ENCODE data around the gene PTCRA.
A peak's percentile ranks its signal among the peaks of the same experiment; 100 is the strongest.
"Not testable (repeated sequence)": the region's sequence is repeated elsewhere in the genome, so short reads cannot be mapped to it uniquely, and the experiment has no call there.

Gene PTCRA

GRCh38 chr6:42904467-42904866 lies 11.4 kb upstream of the PTCRA start:
- DNase-seq, result no peak

GRCh38 chr6:42907336-42907735 lies 8.5 kb upstream of the PTCRA start:
- DNase-seq, result no peak

- no peak for DNase-seq
These were observed 6.0 kb upstream of the PTCRA start for GRCh38 chr6:42909835-42910234.

GRCh38 chr6:42911171-42912021 lies 4.5 kb upstream of the PTCRA start:
- no peak for DNase-seq

GRCh38 chr6:42914546-42914945 lies 1.3 kb upstream of the PTCRA start:
- no peak for DNase-seq

DNA sequence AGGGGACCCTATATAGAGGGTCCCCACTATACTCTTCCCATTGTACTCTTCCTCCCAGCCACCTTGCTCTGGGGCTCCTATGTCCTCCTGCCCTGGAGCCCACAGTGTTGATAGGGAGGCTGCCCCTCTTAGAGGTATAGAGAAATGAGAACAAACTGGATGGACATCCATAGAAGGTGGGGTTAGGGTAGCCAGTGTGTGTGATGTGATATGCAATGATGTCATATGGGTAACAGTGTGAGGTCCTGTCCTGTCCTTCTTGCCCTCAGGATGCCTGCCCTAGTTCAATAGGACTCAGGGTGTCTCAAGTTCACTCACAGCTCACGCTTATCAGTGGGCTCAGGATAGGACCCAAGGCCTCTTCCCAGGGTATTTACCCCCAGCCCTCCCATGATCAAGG lies 435 bp downstream of the PTCRA start:
- DNase-seq, result no peak

DNA sequence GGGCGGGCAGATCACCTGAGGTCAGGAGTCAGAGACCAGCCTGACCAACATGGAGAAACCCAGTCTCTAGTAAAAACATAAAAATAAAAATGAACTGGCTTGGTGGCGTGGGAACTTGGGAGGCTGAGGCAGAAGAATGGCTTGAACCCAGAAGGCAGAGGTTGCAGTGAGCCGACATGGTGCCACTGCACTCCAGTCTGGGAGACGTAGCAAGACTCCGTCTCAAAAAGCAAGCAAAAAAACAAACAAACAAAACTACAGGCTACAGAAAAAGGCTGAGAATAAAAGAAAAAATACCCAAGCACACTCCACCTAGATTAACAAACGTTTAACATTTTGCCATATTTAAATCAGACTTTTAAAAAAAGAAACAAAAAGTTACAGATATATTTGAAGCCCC lies 5.9 kb downstream of the PTCRA start:
- DNase-seq, result no peak

DNA sequence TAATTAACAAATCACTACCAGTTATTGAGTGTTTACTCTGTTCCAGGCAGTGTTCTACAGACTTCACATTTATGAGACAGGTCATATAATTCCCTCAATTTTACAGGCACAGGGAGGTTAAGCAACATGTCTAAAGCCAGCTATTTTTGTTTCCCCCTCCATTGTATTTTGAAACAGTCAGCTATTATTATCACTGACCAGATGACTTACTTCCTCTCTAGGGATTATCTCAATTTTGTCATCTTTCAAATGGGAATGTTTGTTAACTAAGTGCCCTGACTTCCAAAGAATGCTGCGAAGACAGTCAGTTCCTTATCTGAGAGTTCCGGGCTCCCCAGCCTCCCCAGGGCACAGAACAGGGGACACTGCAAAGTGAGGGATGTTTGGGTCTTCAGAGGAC lies 7.8 kb downstream of the PTCRA start:
- DNase-seq, result no peak

- DNase-seq, result no peak
These were observed 9.5 kb downstream of the PTCRA start for GRCh38 chr6:42925248-42925857.

- DNase-seq, result peak; percentile 98
These were observed 13.3 kb downstream of the PTCRA start, which contains the start of gene CNPY3 for GRCh38 chr6:42928986-42929820. Gene CNPY3 (plus strand): TSS chr6:42929480. CDS start chr6:42929571, 91 bp downstream.

- no peak for DNase-seq
These were observed 14.0 kb downstream of the PTCRA start for GRCh38 chr6:42929821-42930360.

DNA sequence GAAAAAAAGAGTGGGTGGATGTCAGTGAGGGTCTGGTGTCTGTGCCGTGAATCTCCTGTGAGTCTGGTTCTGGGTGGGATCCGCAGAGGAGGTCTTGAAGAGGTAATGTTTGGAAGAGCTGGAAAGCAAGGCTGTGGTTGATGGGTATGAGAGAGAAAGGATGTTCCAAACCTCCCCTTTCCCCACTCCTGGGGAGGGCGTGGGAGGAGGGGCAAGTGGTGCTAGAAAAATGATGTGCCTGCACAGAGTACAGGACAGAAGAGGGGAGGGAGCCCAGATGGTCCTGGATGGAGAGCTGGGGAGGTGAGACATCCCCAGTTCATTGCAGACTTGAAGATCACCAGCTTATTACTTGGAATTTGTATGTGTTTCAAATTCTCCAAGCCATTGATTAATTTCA lies 16.6 kb downstream of the PTCRA start:
- DNase-seq, result no peak

- DNase-seq, result no peak
These were observed 17.4 kb downstream of the PTCRA start for GRCh38 chr6:42933205-42933604.

- no peak for DNase-seq
These were observed 19.5 kb downstream of the PTCRA start for GRCh38 chr6:42935322-42935721.

GRCh38 chr6:42936398-42936797 lies 20.5 kb downstream of the PTCRA start:
- no peak for DNase-seq

DNA sequence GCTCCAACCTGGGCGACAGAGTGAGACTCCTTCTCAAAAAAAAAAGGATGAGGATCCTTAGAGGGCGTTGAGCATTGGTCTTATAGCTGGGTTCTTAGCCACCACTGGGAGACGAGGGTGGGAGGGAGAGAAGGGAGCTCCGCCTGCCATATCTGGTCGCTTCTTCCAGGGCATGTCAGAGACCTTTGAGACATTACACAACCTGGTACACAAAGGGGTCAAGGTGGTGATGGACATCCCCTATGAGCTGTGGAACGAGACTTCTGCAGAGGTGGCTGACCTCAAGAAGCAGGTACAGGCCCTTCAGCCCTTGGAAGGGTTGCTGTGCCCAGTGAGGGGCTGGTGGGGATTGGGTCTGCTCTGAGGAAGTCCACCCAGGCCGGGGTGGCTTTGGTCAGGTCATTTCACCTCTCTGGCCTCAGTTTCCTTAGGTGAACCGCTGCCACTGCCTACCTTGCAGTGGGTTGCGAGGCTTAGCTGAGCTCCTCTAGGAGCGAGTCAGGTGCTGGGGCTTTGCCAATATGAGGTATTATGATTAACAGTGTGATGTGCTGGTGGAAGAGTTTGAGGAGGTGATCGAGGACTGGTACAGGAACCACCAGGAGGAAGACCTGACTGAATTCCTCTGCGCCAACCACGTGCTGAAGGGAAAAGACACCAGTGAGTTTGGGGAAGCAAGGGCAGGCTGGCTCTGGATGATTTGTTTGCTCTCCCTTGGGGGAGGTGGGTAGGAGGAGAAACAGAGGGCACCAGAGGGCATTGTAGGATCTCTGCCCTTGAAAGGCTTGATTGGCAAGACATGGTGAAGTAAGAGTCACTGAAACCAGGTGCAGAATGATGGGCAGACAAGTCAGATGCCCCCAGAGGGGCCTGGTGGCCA lies 21.9 kb downstream of the PTCRA start:
- no peak for DNase-seq

DNA sequence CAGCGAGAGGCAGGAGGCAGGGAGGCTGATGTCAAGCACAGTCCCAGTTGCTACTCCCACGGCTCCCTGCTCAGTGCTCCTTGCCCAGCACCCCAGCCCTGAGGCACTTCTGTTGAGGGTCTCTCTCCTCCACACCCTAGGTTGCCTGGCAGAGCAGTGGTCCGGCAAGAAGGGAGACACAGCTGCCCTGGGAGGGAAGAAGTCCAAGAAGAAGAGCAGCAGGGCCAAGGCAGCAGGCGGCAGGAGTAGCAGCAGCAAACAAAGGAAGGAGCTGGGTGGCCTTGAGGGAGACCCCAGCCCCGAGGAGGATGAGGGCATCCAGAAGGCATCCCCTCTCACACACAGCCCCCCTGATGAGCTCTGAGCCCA lies 22.6 kb downstream of the PTCRA start:
- DNase-seq, result no peak

DNA sequence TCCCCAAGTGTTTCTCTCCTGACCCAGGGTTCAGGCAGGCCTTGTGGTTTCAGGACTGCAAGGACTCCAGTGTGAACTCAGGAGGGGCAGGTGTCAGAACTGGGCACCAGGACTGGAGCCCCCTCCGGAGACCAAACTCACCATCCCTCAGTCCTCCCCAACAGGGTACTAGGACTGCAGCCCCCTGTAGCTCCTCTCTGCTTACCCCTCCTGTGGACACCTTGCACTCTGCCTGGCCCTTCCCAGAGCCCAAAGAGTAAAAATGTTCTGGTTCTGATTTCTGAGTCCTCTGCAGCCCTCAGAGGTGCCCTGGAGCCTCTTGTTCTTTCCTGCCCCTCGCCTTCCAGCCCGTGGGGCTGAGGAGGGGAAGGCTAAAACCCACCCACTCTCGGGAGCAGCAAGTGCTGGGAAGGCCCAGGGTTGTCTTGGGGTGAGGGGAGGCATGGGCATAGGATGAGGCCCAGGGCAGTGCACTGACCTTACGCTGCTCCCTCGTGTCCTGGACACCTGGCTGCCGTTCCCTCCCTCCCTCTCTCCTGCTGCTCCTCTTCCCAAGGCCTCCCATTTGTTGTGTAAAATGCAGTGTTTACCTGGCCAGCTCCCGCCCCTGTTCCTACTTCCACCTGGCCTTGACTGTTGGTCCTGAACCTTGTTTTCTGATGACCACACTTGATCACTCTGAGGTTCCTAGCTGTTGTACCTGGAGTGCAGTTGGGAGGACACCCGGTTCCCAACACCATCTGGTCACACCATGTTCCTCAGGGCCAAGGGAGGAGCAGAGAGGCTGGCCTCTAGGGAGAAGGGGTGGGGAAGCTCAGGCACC lies 23.3 kb downstream of the PTCRA start:
- DNase-seq, result no peak

DNA sequence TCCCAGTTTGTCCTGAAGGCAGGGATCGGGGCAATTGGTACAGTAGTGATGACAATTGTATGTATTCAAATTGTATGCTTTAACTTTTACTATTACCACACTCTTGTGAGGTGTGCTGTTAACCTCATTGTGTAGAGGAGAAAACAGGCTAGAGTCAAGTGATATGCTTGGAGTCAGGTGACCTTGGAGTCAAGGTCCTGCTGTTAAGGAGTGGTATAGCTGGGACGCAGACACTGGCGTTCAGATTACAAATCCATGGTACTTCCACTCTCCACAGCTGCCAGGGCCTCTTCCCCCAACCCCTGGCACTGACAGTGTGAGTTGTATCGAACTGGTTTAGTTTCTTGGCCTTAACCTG lies 23.9 kb downstream of the PTCRA start:
- no peak for DNase-seq

DNA sequence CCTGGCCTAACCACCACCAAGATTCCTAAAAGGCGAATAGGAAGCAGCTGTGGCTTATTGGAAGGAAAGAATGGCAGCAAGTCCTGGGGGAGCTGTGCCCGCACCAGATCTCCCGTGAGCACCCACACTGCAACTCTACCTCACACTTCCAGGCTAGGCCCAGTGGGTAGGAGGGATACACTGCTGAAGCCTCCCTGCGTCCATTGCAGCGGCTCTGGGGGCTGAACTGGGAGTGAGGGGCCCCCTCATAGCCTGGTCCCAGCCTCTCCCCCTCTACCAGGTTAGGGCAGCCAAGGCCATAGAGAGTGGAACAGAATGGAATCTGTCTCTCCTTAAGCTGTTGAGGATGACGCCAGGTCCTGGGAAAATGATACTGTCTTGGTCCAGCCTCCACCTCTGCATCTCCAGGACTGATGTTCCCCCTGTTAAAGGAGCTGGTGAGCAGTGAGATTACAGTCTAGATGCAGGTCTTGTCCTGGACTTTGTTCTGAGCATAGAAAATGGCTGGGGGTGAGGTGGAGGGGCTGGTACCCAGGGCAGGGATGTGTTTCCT lies 24.7 kb downstream of the PTCRA start:
- no peak for DNase-seq

DNA sequence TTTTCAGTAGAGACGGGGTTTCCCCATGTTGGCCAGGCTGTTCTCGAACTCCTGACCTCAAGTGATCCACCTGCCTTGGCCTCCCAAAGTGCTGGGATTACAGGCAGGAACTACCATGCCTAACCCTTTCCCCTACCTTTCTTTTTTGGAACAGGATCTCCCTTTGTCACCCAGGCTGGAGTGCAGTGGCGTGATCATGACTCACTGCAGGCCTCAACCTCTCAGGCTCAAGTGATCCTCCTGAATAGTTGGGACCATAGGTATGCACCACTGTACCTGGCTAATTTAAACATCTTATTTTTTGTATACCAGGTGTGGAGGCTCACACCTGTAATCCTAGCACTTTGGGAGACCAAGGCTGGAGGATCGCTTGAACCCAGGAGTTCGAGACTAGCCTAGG lies 25.5 kb downstream of the PTCRA start:
- not testable (repeated sequence) for DNase-seq

Data from NCI-H446 treated with DMSO at 0.1 percent for 48 hours (cell line).